ENCODE measurements around the gene YWHAE. TPM values are rescaled to one million over a fixed set of nuclear protein-coding genes. Genes with fewer than 3 reads are reported as not detected.
"Not testable (repeated sequence)": the region's sequence is repeated elsewhere in the genome, so short reads cannot be mapped to it uniquely, and the experiment has no call there.

Gene YWHAE
- total and polyA plus RNA-seq, 5 experiments from 2014 or later = 28.3 to 122 (median 34.2) TPM

DNA sequence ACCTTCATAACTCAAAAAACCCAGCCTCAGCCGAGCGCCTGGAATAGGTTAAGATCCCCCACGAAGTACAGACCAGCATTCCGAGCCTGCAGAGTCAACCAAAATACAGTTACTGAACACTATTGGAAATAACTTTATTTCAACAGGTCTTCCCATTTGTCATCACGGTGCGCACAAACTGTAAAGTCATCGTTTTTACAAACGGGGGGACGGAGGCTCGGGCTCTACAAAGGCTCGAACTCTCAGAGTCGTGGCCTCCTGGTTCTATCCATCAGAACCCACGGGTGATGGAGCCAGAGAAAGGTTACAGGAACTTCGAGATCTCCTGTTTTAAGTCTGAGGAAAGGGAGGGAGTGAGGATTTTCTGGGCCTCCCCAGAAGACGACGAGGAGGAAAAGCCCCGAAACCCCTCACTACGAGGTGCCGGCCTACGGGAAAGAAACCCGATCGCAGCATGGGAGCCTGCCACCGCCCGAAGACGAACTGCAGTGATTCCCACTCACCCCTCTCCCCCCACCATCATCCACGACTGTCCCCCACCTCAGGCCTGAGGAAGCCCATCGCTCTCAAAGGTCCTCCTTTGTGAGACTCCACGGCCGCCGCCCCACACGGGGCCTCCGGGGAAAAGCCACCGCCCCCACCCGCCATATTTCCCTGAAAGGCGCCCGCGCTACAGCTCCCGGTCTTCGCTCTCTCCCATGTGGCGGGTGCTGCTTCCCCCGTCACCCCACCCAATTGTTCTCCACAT is 917 bp downstream of the YWHAE start:
- Mint-ChIP-seq H3K9me3 (no peaks in the 10 kb centered on the region), H3K27ac (peak overlapping the region; percentile 95 to 100 (median 99)), H3K27me3 (no peaks in the 10 kb centered on the region), H3K4me3 (peak overlapping the region; percentile 98 to 100 (median 99)), H3K4me1 (peaks cover 23 to 52% (median 48%) of the 10 kb centered on the region in 4 donors), H3K36me3 (peaks cover 0 to 30% (median 0%) of the 10 kb centered on the region in 3 donors)
- ATAC-seq (peak; percentile 26 to 41), DNase-seq (peak in 5 of 10 donors; percentile 20 to 70 (median 26))
- POLR2A ChIA-PET = interaction anchor here (0.5 to 2.7 kb wide), 11 partner anchors 8 to 1346 kb away, joined by 3 to 29 read pairs (median 5); partner anchors contain the start of genes CRK, INPP5K and SLC43A2

DNA sequence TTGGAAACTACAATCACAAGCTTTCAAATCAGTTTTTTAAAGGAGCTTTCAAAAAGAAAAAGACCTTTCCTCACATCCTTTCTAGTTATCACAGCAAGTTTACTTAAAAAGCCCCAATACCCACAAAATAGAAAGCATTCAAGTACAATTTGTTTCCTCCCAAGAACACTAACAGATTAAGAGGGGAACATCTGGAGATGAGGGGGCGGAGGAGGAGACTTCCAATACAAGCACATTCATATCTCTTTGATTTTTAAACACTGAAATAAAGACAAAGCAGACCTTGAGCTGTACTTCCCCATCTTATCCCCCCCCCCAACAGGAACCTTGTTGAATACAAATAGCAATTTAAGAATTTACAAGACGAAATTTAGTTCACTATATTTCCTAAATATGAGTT is 2.0 kb downstream of the YWHAE start:
- DNase-seq = no peak
- peak overlapping the region; percentile 63 to 100 (median 98) for H3K27ac Mint-ChIP-seq

GRCh38 chr17:1395876-1396665 is 4.0 kb downstream of the YWHAE start:
- POLR2A ChIA-PET = interaction anchor here (0.7 kb wide), 1 partner anchor 232 kb away, joined by 4 read pairs; the partner anchor contains the start of gene SLC43A2
- Mint-ChIP-seq H3K27ac (peak overlapping the region in 6 of 10 donors; percentile 16 to 69 (median 60)), H3K4me1 (peaks cover 30 to 79% (median 75%) of the 10 kb centered on the region in 4 donors), H3K4me3 (peak overlapping the region in 8 of 10 donors; percentile 6 to 100 (median 39)), H3K36me3 (peaks cover 0 to 44% (median 0%) of the 10 kb centered on the region in 3 donors)
- not testable (repeated sequence) for H3K9me3 Mint-ChIP-seq, DNase-seq, ATAC-seq, H3K27me3 Mint-ChIP-seq

More for the DNA sequence above, 2.0 kb downstream of the YWHAE start:
- peaks cover 27 to 63% (median 58%) of the 10 kb centered on the region in 4 donors for H3K4me1 Mint-ChIP-seq
- no peaks in the 10 kb centered on the region for H3K27me3 Mint-ChIP-seq
- H3K9me3 Mint-ChIP-seq = no peaks in the 10 kb centered on the region
- H3K4me3 Mint-ChIP-seq = peak overlapping the region; percentile 98 to 100 (median 99)
- POLR2A ChIA-PET = interaction anchor here (0.6 to 1.1 kb wide), 3 partner anchors 58 to 131 kb away, joined by 3 to 5 read pairs (median 3); partner anchors contain the start of genes CRK and INPP5K
- H3K36me3 Mint-ChIP-seq = peaks cover 0 to 35% (median 0%) of the 10 kb centered on the region in 3 donors
- no peak for ATAC-seq

DNA sequence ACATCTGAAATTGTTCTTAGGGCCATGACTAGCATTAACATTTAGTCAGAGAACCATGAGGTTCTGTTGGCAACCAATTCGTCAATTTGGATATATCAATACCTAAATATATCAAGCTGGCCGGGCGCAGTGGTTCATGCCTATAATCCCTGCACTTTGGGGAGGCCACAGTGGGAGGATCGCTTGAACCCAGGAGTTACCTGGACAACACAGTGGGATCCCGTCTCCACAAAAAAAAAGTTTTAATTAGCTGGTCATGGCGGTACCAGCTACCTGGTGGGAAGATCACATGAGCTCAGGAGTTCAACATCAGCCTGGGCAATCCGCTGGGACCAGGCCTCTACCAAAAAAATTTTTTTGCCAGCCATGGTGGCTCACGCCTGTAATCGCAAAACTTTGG is 8.4 kb downstream of the YWHAE start:
- H3K27ac Mint-ChIP-seq = peak overlapping the region in 3 of 10 donors; percentile 25 to 47 (median 29)
- H3K4me1 Mint-ChIP-seq = peaks cover 18 to 90% (median 81%) of the 10 kb centered on the region in 4 donors
- H3K36me3 Mint-ChIP-seq = peaks cover 0 to 41% (median 0%) of the 10 kb centered on the region in 3 donors
- no peak for DNase-seq
- H3K27me3 Mint-ChIP-seq = no peaks in the 10 kb centered on the region
- no peaks in the 10 kb centered on the region for H3K9me3 Mint-ChIP-seq
- H3K4me3 Mint-ChIP-seq = peak overlapping the region in 9 of 10 donors; percentile 15 to 75 (median 40)
- POLR2A ChIA-PET = interaction anchor here (0.6 to 1.5 kb wide), 5 partner anchors 8 to 171 kb away, joined by 3 to 10 read pairs (median 4); partner anchors contain the start of gene YWHAE
- ATAC-seq = no peak

DNA sequence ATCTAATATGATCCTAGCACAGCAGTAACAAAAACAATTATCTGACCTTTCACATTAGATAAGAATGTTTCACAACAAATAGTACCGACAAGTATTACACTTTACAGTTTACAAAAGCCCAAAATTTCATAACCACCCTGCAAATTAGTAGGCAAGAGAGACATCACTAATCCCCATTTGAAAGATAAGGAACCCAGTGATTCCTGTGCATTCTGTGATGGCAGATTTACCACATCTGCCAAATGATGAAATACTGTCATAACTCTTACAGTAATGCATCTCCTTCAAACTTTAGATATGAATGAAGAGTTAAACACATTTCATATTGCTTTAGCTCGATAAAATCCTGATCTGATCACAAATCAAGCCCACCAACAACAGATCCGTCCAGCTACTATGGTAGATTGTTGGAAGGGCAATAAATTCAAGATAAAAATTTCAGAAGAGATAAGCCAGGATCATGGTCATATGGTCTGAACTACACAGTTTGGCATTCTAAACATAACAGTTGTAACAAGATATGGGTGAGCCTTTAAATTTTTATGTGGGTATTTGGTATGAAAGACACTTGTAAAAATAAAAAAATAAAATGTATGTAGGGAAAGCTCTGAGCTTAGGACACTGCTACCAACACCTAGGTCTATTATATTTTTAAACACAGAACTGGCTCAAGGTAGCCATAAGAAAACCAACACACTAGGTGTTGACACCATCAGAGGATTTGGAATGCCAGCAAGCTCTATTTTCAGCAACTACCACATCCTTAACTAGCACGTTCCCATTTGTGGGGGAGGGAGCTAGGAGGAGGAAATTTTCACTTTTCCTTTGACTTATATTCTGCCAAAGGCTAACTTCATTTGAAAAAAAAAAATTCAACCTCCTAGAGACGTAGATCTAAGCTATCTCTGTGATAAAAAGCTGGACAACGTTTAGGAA is 9.3 kb downstream of the YWHAE start:
- DNase-seq = no peak
- H3K36me3 Mint-ChIP-seq = peaks cover 0 to 34% (median 0%) of the 10 kb centered on the region in 3 donors
- H3K27me3 Mint-ChIP-seq = no peaks in the 10 kb centered on the region
- H3K9me3 Mint-ChIP-seq = no peaks in the 10 kb centered on the region
- H3K27ac Mint-ChIP-seq = peak overlapping the region in 8 of 10 donors; percentile 2 to 78 (median 42)
- no peak for ATAC-seq
- POLR2A ChIA-PET = interaction anchor here (0.6 to 1.5 kb wide), 3 partner anchors 9 to 32 kb away, joined by 3 to 10 read pairs (median 5); partner anchors contain the start of gene YWHAE
- H3K4me3 Mint-ChIP-seq = peak overlapping the region in 9 of 10 donors; percentile 16 to 75 (median 49)
- H3K4me1 Mint-ChIP-seq = peaks cover 18 to 92% (median 83%) of the 10 kb centered on the region in 4 donors

DNA sequence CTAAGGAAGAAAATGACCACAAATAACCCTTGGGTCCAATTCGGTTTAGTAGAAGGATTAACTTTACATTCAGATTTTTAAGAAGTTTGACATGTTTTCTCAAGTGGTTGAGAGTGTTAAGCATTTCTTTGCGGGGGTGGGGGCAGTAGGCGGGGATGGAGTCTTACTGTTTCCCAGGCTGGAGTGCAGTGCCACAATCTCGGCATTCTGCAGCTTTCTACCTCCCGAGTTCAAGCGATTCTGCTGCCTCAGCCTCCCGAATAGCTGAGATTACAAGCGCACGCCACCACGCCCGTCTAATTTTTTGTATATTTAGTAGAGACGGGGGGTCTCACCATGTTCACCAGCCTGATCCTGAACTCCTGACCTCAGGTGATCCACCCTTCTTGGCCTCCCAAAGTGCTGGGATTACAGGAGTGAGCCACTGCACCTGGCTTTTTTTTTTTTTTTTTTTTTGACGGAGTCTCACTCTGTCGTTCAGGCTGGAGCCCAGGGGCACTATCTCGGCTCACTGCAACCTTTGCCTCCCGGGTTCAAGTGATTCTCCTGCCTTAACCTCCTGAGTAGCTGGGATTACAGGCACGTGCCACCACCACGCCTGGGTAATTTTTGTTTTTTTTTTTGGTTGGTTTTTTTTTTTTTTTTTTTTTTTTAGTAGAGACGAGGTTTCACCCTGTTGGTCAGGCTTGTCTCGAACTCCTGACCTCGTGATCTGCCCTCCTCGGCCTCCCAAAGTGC is 12.4 kb downstream of the YWHAE start:
- DNase-seq, POLR2A ChIA-PET, ATAC-seq, H3K27me3 Mint-ChIP-seq, H3K9me3 Mint-ChIP-seq: not testable (repeated sequence)
- Mint-ChIP-seq H3K36me3 (peaks cover 0 to 31% (median 0%) of the 10 kb centered on the region in 3 donors), H3K4me3 (peak overlapping the region in 5 of 10 donors; percentile 5 to 26 (median 18)), H3K27ac (peak overlapping the region in 8 of 10 donors; percentile 2 to 43 (median 27)), H3K4me1 (peaks cover 13 to 88% (median 73%) of the 10 kb centered on the region in 4 donors)

GRCh38 chr17:1386675-1387190 is 13.3 kb downstream of the YWHAE start:
- not testable (repeated sequence) for DNase-seq, H3K27me3 Mint-ChIP-seq, ATAC-seq, H3K9me3 Mint-ChIP-seq
- POLR2A ChIA-PET = interaction anchor here (0.5 to 0.9 kb wide), 3 partner anchors 13 to 76 kb away, joined by 3 to 4 read pairs (median 3); partner anchors contain the start of gene YWHAE
- peaks cover 0 to 26% (median 0%) of the 10 kb centered on the region in 3 donors for H3K36me3 Mint-ChIP-seq
- H3K27ac Mint-ChIP-seq = peak overlapping the region in 8 of 10 donors; percentile 5 to 82 (median 56)
- H3K4me1 Mint-ChIP-seq = peaks cover 9 to 86% (median 67%) of the 10 kb centered on the region in 4 donors
- H3K4me3 Mint-ChIP-seq = peak overlapping the region in 7 of 10 donors; percentile 16 to 60 (median 33)

GRCh38 chr17:1386265-1386664 is 13.8 kb downstream of the YWHAE start:
- H3K9me3 Mint-ChIP-seq = no peaks in the 10 kb centered on the region
- POLR2A ChIA-PET = interaction anchor here (0.5 to 0.9 kb wide), 3 partner anchors 14 to 77 kb away, joined by 3 to 4 read pairs (median 3); partner anchors contain the start of gene YWHAE

DNA sequence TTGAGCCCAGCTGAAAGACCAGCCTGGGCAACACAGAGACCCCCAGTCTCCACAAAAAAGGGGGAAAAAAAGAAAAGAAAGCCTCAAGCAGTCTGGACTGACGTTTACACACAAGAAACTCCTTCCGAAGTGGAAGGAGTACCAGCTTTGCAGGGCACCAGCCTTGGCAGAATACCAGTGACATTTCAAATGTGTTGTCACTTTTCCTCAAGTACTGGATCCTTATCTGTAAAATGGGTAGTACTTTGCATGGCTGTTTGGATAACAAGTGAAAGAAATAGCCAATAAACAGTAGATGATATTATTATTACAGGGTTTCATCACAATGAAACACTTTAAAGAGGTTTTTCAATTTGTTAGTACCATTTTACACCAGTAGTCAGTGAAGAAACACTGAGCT is 14.2 kb downstream of the YWHAE start:
- H3K4me3 Mint-ChIP-seq = peak overlapping the region in 2 of 10 donors; percentile 5 to 20

More at GRCh38 chr17:1386265-1386664, 13.8 kb downstream of the YWHAE start:
- Mint-ChIP-seq H3K4me1 (peaks cover 11 to 86% (median 67%) of the 10 kb centered on the region in 4 donors), H3K27ac (peak overlapping the region in 8 of 10 donors; percentile 5 to 82 (median 68)), H3K27me3 (no peaks in the 10 kb centered on the region), H3K4me3 (peak overlapping the region in 5 of 10 donors; percentile 16 to 60 (median 36)), H3K36me3 (peaks cover 0 to 29% (median 0%) of the 10 kb centered on the region in 3 donors)
- no peak for DNase-seq
- ATAC-seq = peak in 1 of 2 donors; percentile 39

GRCh38 chr17:1384905-1385435 is 15.1 kb downstream of the YWHAE start:
- Mint-ChIP-seq H3K4me3 (peak overlapping the region in 5 of 10 donors; percentile 5 to 47 (median 23)), H3K27ac (peak overlapping the region in 7 of 10 donors; percentile 22 to 75 (median 56)), H3K27me3 (no peaks in the 10 kb centered on the region), H3K36me3 (peaks cover 0 to 32% (median 0%) of the 10 kb centered on the region in 3 donors), H3K4me1 (peaks cover 10 to 85% (median 68%) of the 10 kb centered on the region in 4 donors), H3K9me3 (no peaks in the 10 kb centered on the region)
- ATAC-seq (no peak), DNase-seq (no peak)
- POLR2A ChIA-PET = interaction anchor here (0.5 to 0.7 kb wide), 2 partner anchors 62 to 1008 kb away, joined by 3 to 4 read pairs; no protein-coding TSS in a partner anchor

More for the DNA sequence above, 14.2 kb downstream of the YWHAE start:
- peaks cover 0 to 30% (median 0%) of the 10 kb centered on the region in 3 donors for H3K36me3 Mint-ChIP-seq
- POLR2A ChIA-PET = no interaction called here
- peaks cover 11 to 85% (median 67%) of the 10 kb centered on the region in 4 donors for H3K4me1 Mint-ChIP-seq
- DNase-seq (no peak), ATAC-seq (no peak)
- H3K9me3 Mint-ChIP-seq = no peaks in the 10 kb centered on the region
- peak overlapping the region in 4 of 10 donors; percentile 7 to 66 (median 18) for H3K27ac Mint-ChIP-seq
- no peaks in the 10 kb centered on the region for H3K27me3 Mint-ChIP-seq

Measured in naive thymus-derived CD8-positive, alpha-beta T cell (primary cell).